ENCODE results near the gene NUP35. TPM values are rescaled to one million over a fixed set of nuclear protein-coding genes. Genes with fewer than 3 reads are reported as not detected.

Gene NUP35
- total and polyA plus RNA-seq, 2 experiments from 2014 or later = 57.4 to 65.3 TPM

DNA sequence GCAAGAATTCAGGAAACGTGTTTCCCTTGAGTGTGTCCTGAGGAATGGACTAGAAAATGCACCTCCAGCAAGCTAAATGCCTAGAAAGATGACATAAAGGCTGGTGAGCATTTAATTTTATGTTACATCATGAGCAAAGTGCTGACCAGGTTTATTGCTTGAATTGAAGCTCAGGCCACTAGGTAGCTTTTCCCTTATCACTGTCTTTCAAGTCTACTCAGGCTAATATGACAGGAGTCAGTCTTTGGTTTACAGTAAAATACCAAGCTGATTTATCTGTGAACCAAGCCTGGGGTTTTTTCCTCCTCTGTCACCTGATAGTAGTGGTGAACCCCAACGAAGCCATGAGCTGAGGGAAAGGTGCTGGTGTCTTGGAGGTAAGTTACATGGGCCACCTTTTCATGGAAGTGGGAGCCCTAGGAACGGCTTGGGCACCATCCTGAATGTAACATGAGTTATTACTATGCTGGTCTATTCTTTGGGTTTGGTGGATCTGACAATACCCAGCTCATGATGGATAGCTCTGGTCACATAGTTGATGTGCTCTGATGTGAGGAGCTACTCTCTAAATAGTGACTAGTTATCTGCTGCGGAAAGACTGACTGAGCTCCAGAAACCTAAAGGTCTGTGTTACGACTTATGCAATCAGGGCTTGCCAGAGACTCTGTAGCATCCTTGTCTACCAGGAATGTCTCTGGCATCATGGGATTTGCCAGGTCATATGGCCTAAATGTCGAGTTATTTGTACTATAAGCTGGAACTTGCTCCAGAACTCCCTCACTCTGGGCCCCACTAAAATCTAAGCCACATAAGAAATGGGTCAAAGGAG is 39.8 kb downstream of the NUP35 start:
- Histone ChIP-seq H2AFZ (no peak overlapping the region), H3F3A (replicated peaks; ENCODE audit: low read depth) (no peaks in the 10 kb centered on the region), H3K4me2 (no peak overlapping the region), H3K4me1 (ENCODE audit: insufficient read depth) (peaks cover 11% of the 10 kb centered on the region), H3K36me3 (ENCODE audit: insufficient read depth) (peaks cover 24% of the 10 kb centered on the region; the same call in 1 of the 2 replicates), H4K20me1 (replicated peaks; ENCODE audit: insufficient read depth) (peaks cover 15% of the 10 kb centered on the region), H3K4me3 (no peak overlapping the region), H3K27ac (ENCODE audit: low read depth) (no peak overlapping the region), H3K79me2 (replicated peaks; ENCODE audit: insufficient read depth) (peaks cover 42% of the 10 kb centered on the region), H3K27me3 (ENCODE audit: insufficient read depth) (no peaks in the 10 kb centered on the region), H3K9me2 (ENCODE audit: insufficient read depth) (0 out of 2 replicates have a peak, but pooled peaks cover 3% of the 10 kb centered on the region)
- Mint-ChIP-seq H3K27me3 (ENCODE audit: insufficient read depth, low read depth, poor library complexity) (peaks cover 13% of the 10 kb centered on the region), H3K4me1 (peaks cover 10% of the 10 kb centered on the region; the same call in 2 of the 3 replicates), H3K36me3 (ENCODE audit: low read depth) (peaks cover 83% of the 10 kb centered on the region), H3K9me3 (no peaks in the 10 kb centered on the region; the same call in 2 of the 3 replicates), H3K4me3 (no peak overlapping the region), H3K27ac (no peak overlapping the region)
- TF ChIP-seq EZH2 (IDR thresholded peaks at IDR 0.05; ENCODE audit: low read depth, unreplicated experiment) (no peak), ZNF114 (CRISPR knock-in tag; IDR thresholded peaks at IDR 0.05) (no peak), STAT1 (IDR thresholded peaks at IDR 0.05; ENCODE audit: unreplicated experiment) (no peak), ZNF331 (CRISPR knock-in tag; IDR thresholded peaks at IDR 0.05; ENCODE audit: low read depth) (no peak)
- TF ChIP-seq, protein P1, sequence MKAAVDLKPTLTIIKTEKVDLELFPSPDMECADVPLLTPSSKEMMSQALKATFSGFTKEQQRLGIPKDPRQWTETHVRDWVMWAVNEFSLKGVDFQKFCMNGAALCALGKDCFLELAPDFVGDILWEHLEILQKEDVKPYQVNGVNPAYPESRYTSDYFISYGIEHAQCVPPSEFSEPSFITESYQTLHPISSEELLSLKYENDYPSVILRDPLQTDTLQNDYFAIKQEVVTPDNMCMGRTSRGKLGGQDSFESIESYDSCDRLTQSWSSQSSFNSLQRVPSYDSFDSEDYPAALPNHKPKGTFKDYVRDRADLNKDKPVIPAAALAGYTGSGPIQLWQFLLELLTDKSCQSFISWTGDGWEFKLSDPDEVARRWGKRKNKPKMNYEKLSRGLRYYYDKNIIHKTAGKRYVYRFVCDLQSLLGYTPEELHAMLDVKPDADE (IDR thresholded peaks at IDR 0.05) = no peak
- TF ChIP-seq, protein P2, sequence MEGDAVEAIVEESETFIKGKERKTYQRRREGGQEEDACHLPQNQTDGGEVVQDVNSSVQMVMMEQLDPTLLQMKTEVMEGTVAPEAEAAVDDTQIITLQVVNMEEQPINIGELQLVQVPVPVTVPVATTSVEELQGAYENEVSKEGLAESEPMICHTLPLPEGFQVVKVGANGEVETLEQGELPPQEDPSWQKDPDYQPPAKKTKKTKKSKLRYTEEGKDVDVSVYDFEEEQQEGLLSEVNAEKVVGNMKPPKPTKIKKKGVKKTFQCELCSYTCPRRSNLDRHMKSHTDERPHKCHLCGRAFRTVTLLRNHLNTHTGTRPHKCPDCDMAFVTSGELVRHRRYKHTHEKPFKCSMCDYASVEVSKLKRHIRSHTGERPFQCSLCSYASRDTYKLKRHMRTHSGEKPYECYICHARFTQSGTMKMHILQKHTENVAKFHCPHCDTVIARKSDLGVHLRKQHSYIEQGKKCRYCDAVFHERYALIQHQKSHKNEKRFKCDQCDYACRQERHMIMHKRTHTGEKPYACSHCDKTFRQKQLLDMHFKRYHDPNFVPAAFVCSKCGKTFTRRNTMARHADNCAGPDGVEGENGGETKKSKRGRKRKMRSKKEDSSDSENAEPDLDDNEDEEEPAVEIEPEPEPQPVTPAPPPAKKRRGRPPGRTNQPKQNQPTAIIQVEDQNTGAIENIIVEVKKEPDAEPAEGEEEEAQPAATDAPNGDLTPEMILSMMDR (conservative IDR thresholded peaks at IDR 0.05; ENCODE audit: low read depth in 2 of 2) = no peak
- TF ChIP-seq, protein P3, sequence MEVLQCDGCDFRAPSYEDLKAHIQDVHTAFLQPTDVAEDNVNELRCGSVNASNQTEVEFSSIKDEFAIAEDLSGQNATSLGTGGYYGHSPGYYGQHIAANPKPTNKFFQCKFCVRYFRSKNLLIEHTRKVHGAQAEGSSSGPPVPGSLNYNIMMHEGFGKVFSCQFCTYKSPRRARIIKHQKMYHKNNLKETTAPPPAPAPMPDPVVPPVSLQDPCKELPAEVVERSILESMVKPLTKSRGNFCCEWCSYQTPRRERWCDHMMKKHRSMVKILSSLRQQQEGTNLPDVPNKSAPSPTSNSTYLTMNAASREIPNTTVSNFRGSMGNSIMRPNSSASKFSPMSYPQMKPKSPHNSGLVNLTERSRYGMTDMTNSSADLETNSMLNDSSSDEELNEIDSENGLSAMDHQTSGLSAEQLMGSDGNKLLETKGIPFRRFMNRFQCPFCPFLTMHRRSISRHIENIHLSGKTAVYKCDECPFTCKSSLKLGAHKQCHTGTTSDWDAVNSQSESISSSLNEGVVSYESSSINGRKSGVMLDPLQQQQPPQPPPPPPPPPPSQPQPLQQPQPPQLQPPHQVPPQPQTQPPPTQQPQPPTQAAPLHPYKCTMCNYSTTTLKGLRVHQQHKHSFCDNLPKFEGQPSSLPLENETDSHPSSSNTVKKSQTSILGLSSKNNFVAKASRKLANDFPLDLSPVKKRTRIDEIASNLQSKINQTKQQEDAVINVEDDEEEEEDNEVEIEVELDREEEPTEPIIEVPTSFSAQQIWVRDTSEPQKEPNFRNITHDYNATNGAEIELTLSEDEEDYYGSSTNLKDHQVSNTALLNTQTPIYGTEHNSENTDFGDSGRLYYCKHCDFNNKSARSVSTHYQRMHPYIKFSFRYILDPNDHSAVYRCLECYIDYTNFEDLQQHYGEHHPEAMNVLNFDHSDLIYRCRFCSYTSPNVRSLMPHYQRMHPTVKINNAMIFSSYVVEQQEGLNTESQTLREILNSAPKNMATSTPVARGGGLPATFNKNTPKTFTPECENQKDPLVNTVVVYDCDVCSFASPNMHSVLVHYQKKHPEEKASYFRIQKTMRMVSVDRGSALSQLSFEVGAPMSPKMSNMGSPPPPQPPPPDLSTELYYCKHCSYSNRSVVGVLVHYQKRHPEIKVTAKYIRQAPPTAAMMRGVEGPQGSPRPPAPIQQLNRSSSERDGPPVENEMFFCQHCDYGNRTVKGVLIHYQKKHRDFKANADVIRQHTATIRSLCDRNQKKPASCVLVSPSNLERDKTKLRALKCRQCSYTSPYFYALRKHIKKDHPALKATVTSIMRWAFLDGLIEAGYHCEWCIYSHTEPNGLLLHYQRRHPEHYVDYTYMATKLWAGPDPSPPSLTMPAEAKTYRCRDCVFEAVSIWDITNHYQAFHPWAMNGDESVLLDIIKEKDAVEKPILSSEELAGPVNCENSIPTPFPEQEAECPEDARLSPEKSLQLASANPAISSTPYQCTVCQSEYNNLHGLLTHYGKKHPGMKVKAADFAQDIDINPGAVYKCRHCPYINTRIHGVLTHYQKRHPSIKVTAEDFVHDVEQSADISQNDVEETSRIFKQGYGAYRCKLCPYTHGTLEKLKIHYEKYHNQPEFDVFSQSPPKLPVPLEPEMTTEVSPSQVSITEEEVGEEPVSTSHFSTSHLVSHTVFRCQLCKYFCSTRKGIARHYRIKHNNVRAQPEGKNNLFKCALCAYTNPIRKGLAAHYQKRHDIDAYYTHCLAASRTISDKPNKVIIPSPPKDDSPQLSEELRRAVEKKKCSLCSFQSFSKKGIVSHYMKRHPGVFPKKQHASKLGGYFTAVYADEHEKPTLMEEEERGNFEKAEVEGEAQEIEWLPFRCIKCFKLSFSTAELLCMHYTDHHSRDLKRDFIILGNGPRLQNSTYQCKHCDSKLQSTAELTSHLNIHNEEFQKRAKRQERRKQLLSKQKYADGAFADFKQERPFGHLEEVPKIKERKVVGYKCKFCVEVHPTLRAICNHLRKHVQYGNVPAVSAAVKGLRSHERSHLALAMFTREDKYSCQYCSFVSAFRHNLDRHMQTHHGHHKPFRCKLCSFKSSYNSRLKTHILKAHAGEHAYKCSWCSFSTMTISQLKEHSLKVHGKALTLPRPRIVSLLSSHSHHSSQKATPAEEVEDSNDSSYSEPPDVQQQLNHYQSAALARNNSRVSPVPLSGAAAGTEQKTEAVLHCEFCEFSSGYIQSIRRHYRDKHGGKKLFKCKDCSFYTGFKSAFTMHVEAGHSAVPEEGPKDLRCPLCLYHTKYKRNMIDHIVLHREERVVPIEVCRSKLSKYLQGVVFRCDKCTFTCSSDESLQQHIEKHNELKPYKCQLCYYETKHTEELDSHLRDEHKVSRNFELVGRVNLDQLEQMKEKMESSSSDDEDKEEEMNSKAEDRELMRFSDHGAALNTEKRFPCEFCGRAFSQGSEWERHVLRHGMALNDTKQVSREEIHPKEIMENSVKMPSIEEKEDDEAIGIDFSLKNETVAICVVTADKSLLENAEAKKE (CRISPR knock-in tag; IDR thresholded peaks at IDR 0.05) = no peak
- TF ChIP-seq, protein P4, sequence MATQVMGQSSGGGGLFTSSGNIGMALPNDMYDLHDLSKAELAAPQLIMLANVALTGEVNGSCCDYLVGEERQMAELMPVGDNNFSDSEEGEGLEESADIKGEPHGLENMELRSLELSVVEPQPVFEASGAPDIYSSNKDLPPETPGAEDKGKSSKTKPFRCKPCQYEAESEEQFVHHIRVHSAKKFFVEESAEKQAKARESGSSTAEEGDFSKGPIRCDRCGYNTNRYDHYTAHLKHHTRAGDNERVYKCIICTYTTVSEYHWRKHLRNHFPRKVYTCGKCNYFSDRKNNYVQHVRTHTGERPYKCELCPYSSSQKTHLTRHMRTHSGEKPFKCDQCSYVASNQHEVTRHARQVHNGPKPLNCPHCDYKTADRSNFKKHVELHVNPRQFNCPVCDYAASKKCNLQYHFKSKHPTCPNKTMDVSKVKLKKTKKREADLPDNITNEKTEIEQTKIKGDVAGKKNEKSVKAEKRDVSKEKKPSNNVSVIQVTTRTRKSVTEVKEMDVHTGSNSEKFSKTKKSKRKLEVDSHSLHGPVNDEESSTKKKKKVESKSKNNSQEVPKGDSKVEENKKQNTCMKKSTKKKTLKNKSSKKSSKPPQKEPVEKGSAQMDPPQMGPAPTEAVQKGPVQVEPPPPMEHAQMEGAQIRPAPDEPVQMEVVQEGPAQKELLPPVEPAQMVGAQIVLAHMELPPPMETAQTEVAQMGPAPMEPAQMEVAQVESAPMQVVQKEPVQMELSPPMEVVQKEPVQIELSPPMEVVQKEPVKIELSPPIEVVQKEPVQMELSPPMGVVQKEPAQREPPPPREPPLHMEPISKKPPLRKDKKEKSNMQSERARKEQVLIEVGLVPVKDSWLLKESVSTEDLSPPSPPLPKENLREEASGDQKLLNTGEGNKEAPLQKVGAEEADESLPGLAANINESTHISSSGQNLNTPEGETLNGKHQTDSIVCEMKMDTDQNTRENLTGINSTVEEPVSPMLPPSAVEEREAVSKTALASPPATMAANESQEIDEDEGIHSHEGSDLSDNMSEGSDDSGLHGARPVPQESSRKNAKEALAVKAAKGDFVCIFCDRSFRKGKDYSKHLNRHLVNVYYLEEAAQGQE (IDR thresholded peaks at IDR 0.05; ENCODE audit: unreplicated experiment) = no peak
- no peak for ATAC-seq
- no peak for DNase-seq (ENCODE audit: low spot score)

All from GM23338 (cell line).